GM12872 (cell line): ENCODE results near the gene ADGRA1.

Experiments
- CTCF ChIP-seq: IDR thresholded peaks from 3 replicates; pipeline ENCODE4 v1.5.1; 2011; ENCODE audit warnings: low read depth, mild to moderate bottlenecking, low read length, moderate library complexity; ENCODE audit not compliant: insufficient read depth

Gene ADGRA1

GRCh38 chr10:133110133-133110532, 22.4 kb downstream of the ADGRA1 start:
- no peak for TF ChIP-seq CTCF

- TF ChIP-seq CTCF, result no peak
These were observed 23.0 kb downstream of the ADGRA1 start for GRCh38 chr10:133110609-133111275.

GRCh38 chr10:133113146-133113830, 25.6 kb downstream of the ADGRA1 start:
- no peak for TF ChIP-seq CTCF

- TF ChIP-seq CTCF, result no peak
These were observed 26.1 kb downstream of the ADGRA1 start for GRCh38 chr10:133113847-133114246.

- no peak for TF ChIP-seq CTCF
These were observed 26.5 kb downstream of the ADGRA1 start for GRCh38 chr10:133114251-133114650.

GRCh38 chr10:133114726-133115452, 27.2 kb downstream of the ADGRA1 start:
- TF ChIP-seq CTCF, result no peak

GRCh38 chr10:133115453-133115842, 27.7 kb downstream of the ADGRA1 start:
- TF ChIP-seq CTCF, result no peak
